GM21526 (cell line): ENCODE results near the gene LRRC26.

Experiments
- ATAC-seq: cut with Tn5 transposase; IDR thresholded peaks from one replicate; pipeline ENCODE4 v1.9.1; 2021; ENCODE audit warnings: moderate library complexity; ENCODE audit not compliant: unreplicated experiment, low FRiP score

LRRC26 gene

GRCh38 chr9:137168904-137169856 is 671 bp downstream of the LRRC26 start:
- no peak for ATAC-seq

DNA sequence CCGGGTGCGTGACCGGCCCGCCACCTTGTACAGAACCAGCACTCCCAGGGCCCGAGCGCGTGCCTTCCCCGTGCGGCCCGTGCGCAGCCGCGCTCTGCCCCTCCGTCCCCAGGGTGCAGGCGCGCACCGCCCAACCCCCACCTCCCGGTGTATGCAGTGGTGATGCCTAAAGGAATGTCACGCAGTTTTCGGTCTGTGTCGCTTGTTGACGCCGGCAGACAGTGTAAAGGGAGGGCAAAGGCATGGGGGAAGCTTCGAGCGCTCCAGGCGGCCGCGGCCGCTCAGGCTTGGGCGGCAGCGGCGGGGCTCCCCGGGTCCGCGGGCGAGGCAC is 1.3 kb downstream of the LRRC26 start:
- ATAC-seq = no peak

DNA sequence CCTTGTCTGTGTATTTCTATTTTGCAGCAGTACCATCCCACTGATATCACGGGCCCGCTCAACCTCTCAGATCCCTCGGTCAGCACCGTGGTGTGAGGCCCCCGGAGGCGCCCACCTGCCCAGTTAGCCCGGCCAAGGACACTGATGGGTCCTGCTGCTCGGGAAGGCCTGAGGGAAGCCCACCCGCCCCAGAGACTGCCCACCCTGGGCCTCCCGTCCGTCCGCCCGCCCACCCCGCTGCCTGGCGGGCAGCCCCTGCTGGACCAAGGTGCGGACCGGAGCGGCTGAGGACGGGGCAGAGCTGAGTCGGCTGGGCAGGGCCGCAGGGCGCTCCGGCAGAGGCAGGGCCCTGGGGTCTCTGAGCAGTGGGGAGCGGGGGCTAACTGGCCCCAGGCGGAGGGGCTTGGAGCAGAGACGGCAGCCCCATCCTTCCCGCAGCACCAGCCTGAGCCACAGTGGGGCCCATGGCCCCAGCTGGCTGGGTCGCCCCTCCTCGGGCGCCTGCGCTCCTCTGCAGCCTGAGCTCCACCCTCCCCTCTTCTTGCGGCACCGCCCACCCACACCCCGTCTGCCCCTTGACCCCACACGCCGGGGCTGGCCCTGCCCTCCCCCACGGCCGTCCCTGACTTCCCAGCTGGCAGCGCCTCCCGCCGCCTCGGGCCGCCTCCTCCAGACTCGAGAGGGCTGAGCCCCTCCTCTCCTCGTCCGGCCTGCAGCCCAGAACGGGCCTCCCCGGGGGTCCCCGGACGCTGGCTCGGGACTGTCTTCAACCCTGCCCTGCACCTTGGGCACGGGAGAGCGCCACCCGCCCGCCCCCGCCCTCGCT is 1.9 kb downstream of the LRRC26 start:
- ATAC-seq = no peak

- no peak for ATAC-seq
These were observed 2.5 kb downstream of the LRRC26 start for GRCh38 chr9:137167277-137167746.

DNA sequence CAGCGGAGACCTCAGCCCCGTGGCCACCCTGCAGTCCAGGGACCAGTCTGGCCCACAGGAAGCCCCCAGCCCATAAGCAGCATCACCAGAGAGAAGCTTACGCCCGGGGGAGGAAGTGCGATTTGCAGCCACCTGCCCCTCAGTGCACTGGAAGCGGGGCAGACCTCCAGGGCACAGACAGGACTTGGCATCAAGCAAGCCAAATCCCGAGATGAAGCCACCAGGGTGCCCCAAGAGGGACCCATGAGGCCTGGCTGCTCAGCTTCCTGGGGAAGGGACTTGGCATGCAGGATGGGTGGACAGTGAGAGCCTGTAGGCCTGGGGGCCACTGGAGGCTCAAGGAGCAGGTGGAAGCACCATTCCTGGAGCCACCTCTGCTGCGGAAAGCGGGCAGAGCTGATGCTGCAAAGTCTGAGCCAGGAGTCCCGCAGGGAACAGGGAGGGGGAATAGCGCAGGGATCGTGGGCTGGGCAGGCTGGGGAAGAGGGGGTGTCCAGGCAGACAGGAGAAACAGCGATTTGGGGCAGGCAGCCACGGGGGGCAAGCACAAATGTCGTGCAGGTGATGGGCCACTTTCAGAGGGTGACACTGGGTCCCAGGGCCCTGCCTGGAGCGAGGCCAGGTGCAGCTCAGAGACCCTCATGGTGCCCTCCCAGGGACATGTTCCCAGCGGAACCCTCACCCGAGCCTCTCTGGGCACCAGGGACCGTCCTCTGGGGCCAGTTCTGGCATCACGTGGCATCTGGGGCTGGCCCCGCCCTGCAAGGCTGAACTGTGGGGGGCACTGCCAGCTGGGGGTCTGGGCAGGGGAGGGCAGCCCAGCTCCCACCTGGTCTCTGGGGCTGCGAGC is 3.2 kb downstream of the LRRC26 start:
- ATAC-seq = no peak

DNA sequence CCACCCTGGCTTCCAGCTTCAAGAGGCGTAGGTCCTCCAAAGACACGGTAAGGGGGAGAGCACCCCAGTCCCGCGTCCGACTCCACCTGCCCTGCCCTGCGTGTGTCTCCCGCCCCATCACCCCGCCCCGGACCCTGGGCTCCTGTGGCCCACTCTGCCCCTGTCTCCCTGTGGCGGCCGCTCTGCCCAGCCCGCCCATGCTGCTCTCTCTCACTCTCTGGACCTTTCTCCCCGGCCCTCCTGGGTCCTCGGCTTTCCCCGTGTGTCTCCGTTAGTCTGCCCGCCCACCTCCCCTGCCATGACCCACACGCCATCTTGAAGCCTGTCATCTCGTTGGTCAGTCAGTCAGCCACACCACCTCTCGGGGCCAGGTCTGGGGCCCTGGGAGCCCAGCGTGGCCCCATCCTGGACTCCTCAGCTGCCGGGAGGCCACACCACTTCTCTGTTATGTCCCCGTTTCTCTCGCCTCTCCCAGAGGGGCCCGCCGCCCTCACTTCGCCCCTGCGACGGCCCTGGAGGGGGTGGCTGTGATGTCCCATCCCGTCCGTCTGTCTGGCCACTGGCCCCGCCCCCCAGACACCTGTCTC is 4.5 kb downstream of the LRRC26 start:
- no peak for ATAC-seq

DNA sequence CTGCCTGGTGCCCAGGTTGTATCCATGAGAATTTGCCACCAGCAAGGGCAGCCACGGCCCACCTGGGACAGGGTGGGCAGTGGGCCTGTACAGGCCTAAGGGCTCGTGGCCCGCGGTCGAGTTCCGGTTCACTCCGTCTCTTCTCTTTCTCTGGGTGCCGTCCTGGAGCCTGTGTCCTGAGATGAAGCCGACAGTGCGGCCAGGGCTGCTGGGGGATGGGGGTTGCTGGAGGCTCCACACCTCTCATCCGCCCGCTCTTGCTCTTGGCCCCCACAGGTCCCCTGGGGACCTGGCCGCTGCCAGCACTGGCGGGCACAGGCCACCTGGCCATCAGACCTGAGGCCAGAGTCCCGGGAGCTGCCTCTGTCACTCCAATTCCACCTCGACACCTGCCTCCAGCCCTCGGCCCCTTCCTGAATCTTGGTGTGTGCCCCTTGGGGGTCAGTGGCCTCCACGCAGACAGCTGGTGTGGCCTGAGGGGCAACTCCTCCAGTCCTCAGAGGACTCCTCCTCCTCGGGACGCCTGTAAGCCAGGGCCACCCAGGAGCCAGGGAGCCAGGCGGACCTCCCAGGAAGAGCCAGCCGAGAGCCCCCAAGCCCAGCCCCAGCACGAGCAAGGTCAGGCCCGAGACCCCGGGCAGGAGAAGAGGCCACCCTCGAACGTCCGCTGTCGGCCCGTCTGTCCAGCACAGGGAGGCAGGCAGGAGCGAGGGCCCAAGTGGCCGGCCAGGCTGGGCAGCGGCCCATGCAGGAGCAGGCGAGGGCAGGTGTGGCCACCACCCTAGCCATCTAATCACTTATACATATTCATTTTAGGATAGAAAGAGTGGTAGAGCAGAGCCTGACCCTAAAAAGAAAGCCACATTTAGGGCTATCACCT is 5.2 kb downstream of the LRRC26 start:
- no peak for ATAC-seq

GRCh38 chr9:137163805-137164204 is 6.0 kb downstream of the LRRC26 start:
- ATAC-seq = no peak

- ATAC-seq = no peak
These were observed 6.5 kb downstream of the LRRC26 start for GRCh38 chr9:137163365-137163715.

GRCh38 chr9:137162505-137163364 is 7.1 kb downstream of the LRRC26 start:
- ATAC-seq = no peak

DNA sequence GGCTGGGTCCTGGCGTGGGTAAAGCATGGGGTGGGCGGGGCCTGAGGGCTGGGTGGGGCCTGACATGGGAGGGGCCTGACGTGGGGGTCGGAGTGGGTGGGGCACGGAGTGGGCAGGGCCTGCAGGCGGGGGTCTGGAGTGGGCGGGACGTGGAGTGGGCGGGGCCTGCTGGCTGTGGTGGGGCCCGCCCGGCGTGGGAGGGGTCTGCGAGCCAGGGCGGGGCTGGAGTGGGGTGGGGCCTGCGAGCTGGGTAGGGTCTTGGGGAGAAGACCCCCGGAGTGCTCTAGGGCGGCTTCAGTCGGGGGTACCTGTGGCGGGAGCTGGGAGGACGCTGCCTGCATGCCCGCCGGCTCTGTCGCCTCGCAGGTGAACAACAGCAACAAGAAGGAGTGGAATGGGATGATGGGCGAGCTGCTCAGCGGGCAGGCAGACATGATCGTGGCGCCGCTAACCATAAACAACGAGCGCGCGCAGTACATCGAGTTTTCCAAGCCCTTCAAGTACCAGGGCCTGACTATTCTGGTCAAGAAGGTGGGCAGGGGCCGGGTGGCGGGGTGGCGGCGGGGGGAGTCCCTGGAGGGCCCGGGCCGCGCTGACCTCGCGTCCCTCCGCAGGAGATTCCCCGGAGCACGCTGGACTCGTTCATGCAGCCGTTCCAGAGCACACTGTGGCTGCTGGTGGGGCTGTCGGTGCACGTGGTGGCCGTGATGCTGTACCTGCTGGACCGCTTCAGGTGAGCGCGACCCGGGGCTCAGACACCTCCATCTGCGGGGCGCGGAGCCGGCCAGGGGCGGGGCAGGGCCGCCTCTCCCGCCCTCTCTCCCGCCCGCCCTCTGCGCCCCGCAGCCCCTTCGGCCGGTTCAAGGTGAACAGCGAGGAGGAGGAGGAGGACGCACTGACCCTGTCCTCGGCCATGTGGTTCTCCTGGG is 8.0 kb downstream of the LRRC26 start:
- ATAC-seq = no peak

DNA sequence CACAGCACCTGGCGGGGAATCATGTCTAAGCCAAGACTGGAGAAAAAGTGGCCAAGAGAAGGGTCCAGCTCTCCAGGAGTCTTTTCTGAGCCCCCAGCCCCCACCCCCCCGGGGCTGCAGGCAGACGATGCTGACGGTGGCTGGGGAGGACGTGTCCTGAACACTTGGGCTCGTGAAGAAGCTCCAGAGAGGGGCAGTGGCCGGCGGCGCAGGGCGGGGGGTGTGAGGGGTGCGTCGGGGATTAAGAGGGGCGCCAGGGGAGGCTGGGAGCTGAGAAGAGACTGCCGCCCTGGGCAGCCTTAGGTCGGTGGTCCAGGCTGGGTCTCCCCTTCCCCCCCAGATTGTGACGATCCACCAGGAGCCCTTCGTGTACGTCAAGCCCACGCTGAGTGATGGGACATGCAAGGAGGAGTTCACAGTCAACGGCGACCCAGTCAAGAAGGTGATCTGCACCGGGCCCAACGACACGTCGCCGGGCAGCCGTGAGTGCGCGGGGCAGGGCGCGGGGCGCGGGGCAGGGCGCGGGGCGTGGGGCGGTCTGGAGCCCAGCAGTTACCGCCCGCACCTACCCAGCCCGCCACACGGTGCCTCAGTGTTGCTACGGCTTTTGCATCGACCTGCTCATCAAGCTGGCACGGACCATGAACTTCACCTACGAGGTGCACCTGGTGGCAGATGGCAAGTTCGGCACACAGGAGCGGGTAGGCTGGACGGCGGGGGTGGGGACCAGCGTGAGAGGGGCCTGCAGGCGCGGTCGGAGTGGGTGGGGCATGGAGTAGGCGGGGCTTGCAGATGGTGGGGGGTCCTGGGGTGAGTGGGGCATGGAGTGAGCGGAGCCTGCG is 8.9 kb downstream of the LRRC26 start:
- ATAC-seq = no peak

DNA sequence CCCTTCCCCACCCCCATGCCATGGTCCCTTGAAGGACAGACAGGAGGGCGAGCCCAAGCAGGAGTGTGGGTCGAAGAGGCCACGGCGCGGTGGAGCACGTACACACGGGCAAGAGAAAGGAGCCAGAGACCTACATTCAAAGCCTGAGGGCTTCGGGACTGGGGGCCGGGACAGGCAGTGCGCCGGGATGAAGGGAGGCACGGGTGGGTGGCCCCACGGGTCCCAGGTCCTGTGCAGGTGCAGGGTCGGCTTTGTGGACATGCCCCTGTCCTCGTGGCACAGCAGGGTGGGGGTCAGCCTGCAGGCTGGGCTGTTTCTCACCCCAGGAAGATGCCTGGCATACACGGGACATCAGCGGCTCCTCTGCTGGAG is 9.8 kb downstream of the LRRC26 start:
- ATAC-seq = no peak

DNA sequence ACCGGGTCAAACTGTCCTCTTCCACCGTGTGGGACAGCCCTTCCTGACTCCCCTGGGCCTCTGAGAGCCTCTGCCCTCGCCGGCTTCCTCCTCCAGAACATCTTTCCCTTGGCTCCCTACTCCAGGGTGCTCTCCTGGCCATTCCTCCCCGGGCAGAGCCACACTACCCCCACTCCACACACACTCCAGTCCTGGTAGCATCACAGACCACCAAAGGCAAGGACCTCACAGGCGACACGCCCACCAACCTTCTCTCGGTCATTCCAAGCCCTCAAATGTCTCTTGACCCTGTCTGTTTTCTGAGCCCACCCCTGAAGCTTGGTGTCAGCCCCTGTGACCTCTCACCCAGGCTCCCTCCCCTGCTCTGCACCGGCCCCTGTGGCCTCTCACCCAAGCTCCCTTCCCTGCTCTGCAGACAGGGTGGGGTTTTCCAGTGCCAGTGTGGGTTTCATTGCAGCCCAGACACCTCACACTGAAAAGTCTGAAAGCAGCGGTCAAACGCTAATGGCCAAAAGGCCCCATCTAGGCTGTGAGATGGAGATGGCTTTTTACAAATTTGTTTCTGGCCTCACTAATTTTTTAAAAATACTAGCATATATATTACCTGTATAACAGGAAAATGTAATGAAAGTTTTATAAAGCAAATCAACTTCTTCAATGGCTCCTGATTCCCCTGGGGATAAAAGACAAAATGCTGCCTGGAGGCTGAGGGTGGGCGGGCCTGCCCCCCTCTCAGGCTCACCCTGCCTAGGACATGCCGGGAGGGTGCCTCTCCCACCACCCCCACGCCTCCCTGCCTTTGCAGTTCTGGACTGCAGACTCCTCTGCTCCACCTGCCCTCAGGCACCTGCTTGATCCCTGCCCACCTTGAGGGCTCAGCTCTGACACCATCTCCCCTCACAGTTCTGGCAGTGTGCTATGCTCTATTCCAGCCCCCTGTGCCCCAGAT is 10.5 kb downstream of the LRRC26 start:
- ATAC-seq = no peak

GRCh38 chr9:137158625-137159024 is 11.2 kb downstream of the LRRC26 start:
- ATAC-seq = no peak
